ENCODE data around the gene CERS3. TPM values are rescaled to one million over a fixed set of nuclear protein-coding genes. Genes with fewer than 3 reads are reported as not detected.

The CERS3 gene
- total RNA-seq, 2 experiments from 2014 or later = 0.21 to 0.25 TPM

DNA sequence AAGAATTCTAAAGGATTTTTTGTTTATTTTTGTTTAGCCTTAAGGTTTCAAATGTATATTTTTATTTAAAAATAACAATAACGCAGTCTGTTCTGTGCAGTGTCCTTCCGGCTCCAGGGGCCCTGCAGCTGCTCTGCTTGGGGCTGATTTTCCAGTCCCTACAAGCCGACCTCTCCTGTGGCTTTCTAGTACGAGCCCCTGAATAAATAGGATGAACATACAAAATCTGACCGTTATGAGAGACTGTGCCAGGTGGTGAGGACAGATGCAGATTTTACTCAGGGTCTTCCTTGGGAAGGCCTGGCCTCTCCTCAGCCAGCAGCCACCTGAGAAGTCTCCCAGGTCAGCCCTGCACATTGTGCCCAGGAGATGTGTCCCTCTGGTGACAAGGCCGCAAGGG is 127.8 kb downstream of the CERS3 start:
- CTCF ChIA-PET = interaction anchor here (1.7 kb wide), 1 partner anchor 17 kb away, joined by 3 read pairs; no protein-coding TSS in a partner anchor
- peaks cover 4% of the 10 kb centered on the region for H3K36me3 Mint-ChIP-seq (ENCODE audit: low read depth)
- H3K27me3 Mint-ChIP-seq (ENCODE audit: low read depth) = no peaks in the 10 kb centered on the region
- H3K4me3 Mint-ChIP-seq = no peak overlapping the region
- intact Hi-C loops (cut with micrococcal nuclease) = no loop called here
- peaks cover 2% of the 10 kb centered on the region for H3K4me1 Mint-ChIP-seq (ENCODE audit: low read depth)
- peaks cover 1% of the 10 kb centered on the region for H3K9me3 Mint-ChIP-seq
- DNase-seq = no peak
- no peak overlapping the region for H3K27ac Mint-ChIP-seq

DNA sequence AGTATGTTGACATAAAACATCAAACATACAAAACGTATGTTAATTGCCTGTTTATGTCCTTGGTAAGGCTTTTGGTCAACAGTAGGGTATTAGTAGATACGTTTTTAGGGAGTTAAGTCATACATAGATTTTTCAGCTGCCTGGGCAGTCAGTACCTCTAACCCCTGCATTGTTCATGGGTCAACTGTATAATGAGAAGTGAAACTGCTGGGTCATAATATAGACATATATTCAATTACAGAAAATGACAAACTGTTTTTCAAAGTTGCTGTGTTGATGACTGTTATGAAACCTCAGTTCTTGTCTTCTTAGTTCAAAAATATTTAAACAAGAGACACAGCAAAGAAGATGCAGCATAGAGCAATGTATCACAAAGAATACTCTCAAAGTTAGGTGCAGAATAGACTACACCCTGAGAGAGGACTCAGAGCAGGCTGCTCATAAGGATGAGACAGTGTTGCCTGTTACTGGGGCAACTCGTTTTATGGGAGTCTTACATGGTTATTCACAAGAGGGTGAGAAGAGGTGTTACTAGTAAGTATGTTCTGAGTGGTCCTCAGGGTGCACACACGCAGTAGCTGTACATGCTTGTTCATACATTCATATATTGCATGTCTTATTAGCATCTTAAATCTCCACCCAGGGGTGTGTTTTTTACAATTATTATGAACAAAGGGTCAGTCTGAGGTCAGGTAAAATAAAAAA is 133.9 kb downstream of the CERS3 start:
- no peak overlapping the region for H3K27ac Mint-ChIP-seq
- no peaks in the 10 kb centered on the region for H3K36me3 Mint-ChIP-seq (ENCODE audit: low read depth)
- no peaks in the 10 kb centered on the region for H3K27me3 Mint-ChIP-seq (ENCODE audit: low read depth)
- H3K9me3 Mint-ChIP-seq = no peaks in the 10 kb centered on the region
- DNase-seq = no peak
- intact Hi-C loops (cut with micrococcal nuclease) = no loop called here
- H3K4me1 Mint-ChIP-seq (ENCODE audit: low read depth) = no peaks in the 10 kb centered on the region
- no peak overlapping the region for H3K4me3 Mint-ChIP-seq
- CTCF ChIA-PET = interaction anchor here (0.7 kb wide), 1 partner anchor 231 kb away, joined by 3 read pairs; no protein-coding TSS in a partner anchor

- CTCF ChIA-PET = interaction anchor here (2.0 kb wide), 1 partner anchor 43 kb away, joined by 8 read pairs; no protein-coding TSS in a partner anchor
- no peaks in the 10 kb centered on the region for H3K27me3 Mint-ChIP-seq (ENCODE audit: low read depth)
- H3K4me1 Mint-ChIP-seq (ENCODE audit: low read depth) = no peaks in the 10 kb centered on the region
- no peaks in the 10 kb centered on the region for H3K36me3 Mint-ChIP-seq (ENCODE audit: low read depth)
- H3K9me3 Mint-ChIP-seq = peaks cover 4% of the 10 kb centered on the region
- DNase-seq = no peak
- no peak overlapping the region for H3K4me3 Mint-ChIP-seq
- intact Hi-C loops (cut with micrococcal nuclease) = no loop called here
- no peak overlapping the region for H3K27ac Mint-ChIP-seq
These were observed 135.7 kb downstream of the CERS3 start for GRCh38 chr15:100393008-100393407.

GRCh38 chr15:100385300-100386050 is 143.3 kb downstream of the CERS3 start:
- Mint-ChIP-seq H3K9me3 (peaks cover 19% of the 10 kb centered on the region), H3K4me3 (no peak overlapping the region), H3K36me3 (ENCODE audit: low read depth) (peaks cover 1% of the 10 kb centered on the region), H3K4me1 (ENCODE audit: low read depth) (no peaks in the 10 kb centered on the region), H3K27ac (no peak overlapping the region), H3K27me3 (ENCODE audit: low read depth) (no peaks in the 10 kb centered on the region)
- CTCF ChIA-PET = interaction anchor here (5.0 kb wide), 1 partner anchor 35 kb away, joined by 20 read pairs; no protein-coding TSS in a partner anchor
- intact Hi-C loops (cut with micrococcal nuclease) = no loop called here
- DNase-seq = no peak

GRCh38 chr15:100384108-100384410 is 144.7 kb downstream of the CERS3 start:
- intact Hi-C loops (cut with micrococcal nuclease) = no loop called here
- H3K36me3 Mint-ChIP-seq (ENCODE audit: low read depth) = peaks cover 1% of the 10 kb centered on the region
- CTCF ChIA-PET = interaction anchor here (0.7 to 3.5 kb wide), 4 partner anchors 17 to 42 kb away, joined by 3 to 51 read pairs (median 4); no protein-coding TSS in a partner anchor

DNA sequence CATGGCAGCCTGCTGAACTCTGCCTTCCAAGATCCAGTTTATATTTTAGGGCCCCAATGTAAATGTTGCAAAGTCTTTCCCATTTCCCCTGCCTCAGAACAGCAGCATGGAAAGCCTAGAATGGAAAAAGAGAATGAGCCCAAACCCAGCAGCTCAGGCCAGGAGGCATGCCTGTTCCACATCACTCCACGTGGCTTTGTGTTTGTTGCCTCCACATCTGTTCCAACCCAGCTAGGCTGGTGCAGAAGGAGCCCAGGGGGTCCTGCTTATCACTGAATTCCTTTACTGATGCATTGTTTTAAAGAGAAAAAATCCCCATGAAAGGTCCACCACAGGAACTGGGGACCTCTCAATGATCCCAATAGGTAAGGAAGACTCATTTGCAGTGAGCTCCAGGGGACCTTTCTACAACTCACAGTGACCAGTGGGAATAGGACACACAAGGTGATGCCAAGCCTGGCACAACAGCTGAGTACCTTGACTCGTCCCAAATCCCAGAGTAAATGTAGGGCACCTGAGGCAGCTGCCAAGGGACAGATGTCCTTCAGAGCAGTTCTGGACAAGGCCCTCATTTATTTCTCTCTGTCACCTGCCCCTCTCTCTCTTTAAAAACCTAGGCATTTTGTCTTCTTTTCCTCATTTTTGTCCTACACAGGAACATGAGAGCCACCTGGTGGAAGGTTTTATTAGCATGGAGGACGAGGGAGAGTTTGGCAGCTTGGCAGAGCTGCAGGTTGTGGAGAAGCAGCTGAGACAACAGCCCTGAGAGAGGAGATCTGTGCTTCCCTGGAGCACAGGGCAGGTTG is 145.2 kb downstream of the CERS3 start:
- no peak overlapping the region for H3K27ac Mint-ChIP-seq
- no peaks in the 10 kb centered on the region for H3K4me1 Mint-ChIP-seq (ENCODE audit: low read depth)
- peaks cover 1% of the 10 kb centered on the region for H3K36me3 Mint-ChIP-seq (ENCODE audit: low read depth)
- DNase-seq = peak; percentile 49
- CTCF ChIA-PET = interaction anchor here (1.2 to 3.5 kb wide), 4 partner anchors 18 to 38 kb away, joined by 3 to 51 read pairs (median 4); no protein-coding TSS in a partner anchor
- intact Hi-C loops (cut with micrococcal nuclease) = loop anchor here (1.0 to 2.0 kb wide), 2 partner anchors 33 to 41 kb away; no protein-coding TSS in a partner anchor
- no peaks in the 10 kb centered on the region for H3K27me3 Mint-ChIP-seq (ENCODE audit: low read depth)
- H3K9me3 Mint-ChIP-seq = peaks cover 16% of the 10 kb centered on the region
- no peak overlapping the region for H3K4me3 Mint-ChIP-seq

More at GRCh38 chr15:100384108-100384410, 144.7 kb downstream of the CERS3 start:
- Mint-ChIP-seq H3K9me3 (peaks cover 19% of the 10 kb centered on the region), H3K27me3 (ENCODE audit: low read depth) (no peaks in the 10 kb centered on the region), H3K4me1 (ENCODE audit: low read depth) (no peaks in the 10 kb centered on the region), H3K4me3 (no peak overlapping the region), H3K27ac (no peak overlapping the region)
- DNase-seq = no peak

DNA sequence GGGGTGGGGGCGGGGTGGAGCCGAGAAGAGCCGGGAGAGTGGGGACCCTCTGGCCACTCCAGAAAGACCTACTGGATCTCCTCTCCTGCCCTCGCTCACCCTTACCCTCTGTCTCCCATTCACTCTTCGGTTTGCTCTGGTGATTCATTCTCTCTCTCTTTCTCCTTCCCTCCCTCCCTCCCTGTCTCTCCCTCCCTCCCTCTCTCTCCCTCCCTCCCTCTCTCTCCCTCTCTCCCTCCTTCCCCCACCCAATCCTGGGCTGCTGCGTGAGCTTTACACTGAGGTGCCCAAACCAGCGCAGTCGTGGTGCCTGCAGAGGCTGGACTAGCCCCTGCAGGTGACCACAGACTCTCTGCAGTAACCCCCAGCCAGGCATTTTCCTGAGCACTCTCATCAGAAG is 154.8 kb downstream of the CERS3 start:
- Mint-ChIP-seq H3K36me3 (ENCODE audit: low read depth) (peaks cover 8% of the 10 kb centered on the region), H3K27ac (no peak overlapping the region), H3K27me3 (ENCODE audit: low read depth) (peaks cover 32% of the 10 kb centered on the region), H3K9me3 (peaks cover 17% of the 10 kb centered on the region), H3K4me3 (peak overlapping the region; percentile 39), H3K4me1 (ENCODE audit: low read depth) (peaks cover 10% of the 10 kb centered on the region)
- intact Hi-C loops (cut with micrococcal nuclease) = no loop called here
- CTCF ChIA-PET = no interaction called here
- DNase-seq = no peak

DNA sequence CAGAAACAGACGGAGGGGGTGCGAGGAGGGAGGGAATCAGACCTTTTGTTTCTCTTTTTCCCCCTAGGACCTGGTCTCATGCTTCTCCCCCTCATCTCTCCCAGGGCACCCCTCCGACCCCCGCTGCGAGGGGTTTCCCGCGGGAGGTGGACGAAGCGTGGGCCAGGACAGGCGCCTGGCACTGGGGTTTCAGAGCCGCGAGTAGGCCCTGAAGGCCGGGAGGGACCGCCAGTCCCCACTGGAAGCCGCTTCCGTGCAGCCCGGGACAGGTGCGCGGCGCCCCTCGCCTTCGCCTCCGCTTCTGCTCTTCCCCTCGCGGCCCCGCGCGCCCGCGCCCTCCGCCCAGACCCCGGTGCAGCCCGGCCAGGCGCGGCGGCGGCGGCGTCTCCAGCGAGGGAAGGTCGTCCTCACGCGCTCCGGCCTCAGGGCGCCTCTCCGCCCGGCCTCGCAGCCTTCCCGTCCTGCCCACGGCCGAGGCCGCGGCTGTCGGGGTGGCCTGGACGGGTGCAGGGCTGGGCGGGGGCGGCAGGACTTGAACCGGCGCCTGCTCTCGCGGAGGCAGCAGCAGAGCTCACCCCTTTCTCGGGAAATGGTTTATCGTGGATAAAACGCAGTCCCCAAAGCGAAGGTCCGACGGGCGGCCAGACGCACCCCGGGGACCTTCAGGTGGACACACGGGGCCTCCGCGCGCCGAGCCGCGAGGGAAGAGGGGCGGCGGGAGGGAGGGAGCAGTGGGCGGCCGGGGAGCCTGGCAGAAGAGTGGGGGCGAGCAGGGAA is 155.4 kb downstream of the CERS3 start:
- CTCF ChIA-PET = no interaction called here

GRCh38 chr15:100372739-100373119 is 156.0 kb downstream of the CERS3 start:
- Mint-ChIP-seq H3K36me3 (ENCODE audit: low read depth) (peaks cover 8% of the 10 kb centered on the region), H3K9me3 (peaks cover 17% of the 10 kb centered on the region), H3K27ac (no peak overlapping the region), H3K4me3 (peak overlapping the region; percentile 25), H3K27me3 (ENCODE audit: low read depth) (peaks cover 33% of the 10 kb centered on the region), H3K4me1 (ENCODE audit: low read depth) (peaks cover 10% of the 10 kb centered on the region)
- CTCF ChIA-PET = no interaction called here
- intact Hi-C loops (cut with micrococcal nuclease) = no loop called here
- peak; percentile 17 for DNase-seq

More for the DNA sequence above, 155.4 kb downstream of the CERS3 start:
- Mint-ChIP-seq H3K27ac (no peak overlapping the region), H3K36me3 (ENCODE audit: low read depth) (peaks cover 8% of the 10 kb centered on the region), H3K27me3 (ENCODE audit: low read depth) (peaks cover 33% of the 10 kb centered on the region), H3K9me3 (peaks cover 17% of the 10 kb centered on the region), H3K4me1 (ENCODE audit: low read depth) (peaks cover 10% of the 10 kb centered on the region), H3K4me3 (peak overlapping the region; percentile 25)
- intact Hi-C loops (cut with micrococcal nuclease) = no loop called here
- no peak for DNase-seq

- intact Hi-C loops (cut with micrococcal nuclease) = no loop called here
- Mint-ChIP-seq H3K27ac (no peak overlapping the region), H3K9me3 (no peaks in the 10 kb centered on the region), H3K36me3 (ENCODE audit: low read depth) (no peaks in the 10 kb centered on the region), H3K4me1 (ENCODE audit: low read depth) (no peaks in the 10 kb centered on the region), H3K27me3 (ENCODE audit: low read depth) (peaks cover 11% of the 10 kb centered on the region), H3K4me3 (no peak overlapping the region)
- no peak for DNase-seq
- CTCF ChIA-PET = interaction anchor here (0.8 to 1.6 kb wide), 3 partner anchors 11 to 1092 kb away, joined by 3 to 5 read pairs (median 4); no protein-coding TSS in a partner anchor
These were observed 173.4 kb downstream of the CERS3 start for GRCh38 chr15:100355342-100355741.

DNA sequence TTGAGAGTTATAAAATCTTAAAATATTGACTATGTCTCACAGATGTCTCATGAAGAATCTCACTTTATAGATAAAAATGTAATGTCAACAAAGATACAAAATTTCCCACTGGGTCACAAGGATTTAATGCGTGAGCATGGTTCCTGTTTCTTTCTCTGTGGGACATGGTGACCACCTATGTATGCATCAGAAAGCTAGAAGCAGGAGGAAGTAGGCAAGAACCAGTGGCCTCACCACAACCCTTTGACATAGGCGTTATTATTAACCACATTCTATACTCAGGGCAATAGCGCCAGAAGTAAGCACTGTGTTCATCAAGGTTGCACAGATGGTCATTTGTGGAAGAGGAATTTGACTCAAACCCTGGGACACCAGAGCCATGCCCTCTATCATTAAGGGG is 175.3 kb downstream of the CERS3 start:
- Mint-ChIP-seq H3K4me1 (ENCODE audit: low read depth) (peaks cover 2% of the 10 kb centered on the region), H3K36me3 (ENCODE audit: low read depth) (no peaks in the 10 kb centered on the region), H3K27me3 (ENCODE audit: low read depth) (peaks cover 11% of the 10 kb centered on the region), H3K27ac (no peak overlapping the region), H3K4me3 (no peak overlapping the region), H3K9me3 (no peaks in the 10 kb centered on the region)
- intact Hi-C loops (cut with micrococcal nuclease) = loop anchor here (5.0 kb wide), 2 partner anchors 164 to 279 kb away; no protein-coding TSS in a partner anchor
- CTCF ChIA-PET = no interaction called here
- no peak for DNase-seq
